ENCODE measurements around the gene TCOF1.

The TCOF1 gene

GRCh38 chr5:150393096-150393645 lies 35.7 kb downstream of the TCOF1 start:
- no peak for DNase-seq

- no peak for DNase-seq
These were observed 36.6 kb downstream of the TCOF1 start for GRCh38 chr5:150394131-150394530.

- DNase-seq = no peak
These were observed 37.6 kb downstream of the TCOF1 start for GRCh38 chr5:150394912-150395687.

DNA sequence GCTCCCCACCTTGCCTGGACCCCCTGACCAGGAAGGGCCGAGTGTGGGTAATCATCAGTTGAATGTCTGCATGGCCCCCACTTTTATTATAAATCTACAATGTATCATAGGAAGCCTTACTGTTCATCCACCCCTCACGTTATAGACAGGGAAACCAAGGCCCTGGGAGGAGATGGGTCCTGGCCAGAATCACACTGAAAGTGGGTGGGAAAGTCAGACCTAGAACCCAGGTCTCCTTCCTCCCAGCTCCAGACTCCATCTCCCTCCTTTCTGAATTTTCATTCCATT lies 38.1 kb downstream of the TCOF1 start:
- no peak for DNase-seq

DNA sequence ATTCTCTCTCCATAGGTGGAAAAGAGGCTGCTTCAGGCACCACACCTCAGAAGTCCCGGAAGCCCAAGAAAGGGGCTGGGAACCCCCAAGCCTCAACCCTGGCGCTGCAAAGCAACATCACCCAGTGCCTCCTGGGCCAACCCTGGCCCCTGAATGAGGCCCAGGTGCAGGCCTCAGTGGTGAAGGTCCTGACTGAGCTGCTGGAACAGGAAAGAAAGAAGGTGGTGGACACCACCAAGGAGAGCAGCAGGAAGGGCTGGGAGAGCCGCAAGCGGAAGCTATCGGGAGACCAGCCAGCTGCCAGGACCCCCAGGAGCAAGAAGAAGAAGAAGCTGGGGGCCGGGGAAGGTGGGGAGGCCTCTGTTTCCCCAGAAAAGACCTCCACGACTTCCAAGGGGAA lies 38.8 kb downstream of the TCOF1 start:
- DNase-seq = no peak

- DNase-seq = no peak
These were observed 39.8 kb downstream of the TCOF1 start for GRCh38 chr5:150397146-150397781.

DNA sequence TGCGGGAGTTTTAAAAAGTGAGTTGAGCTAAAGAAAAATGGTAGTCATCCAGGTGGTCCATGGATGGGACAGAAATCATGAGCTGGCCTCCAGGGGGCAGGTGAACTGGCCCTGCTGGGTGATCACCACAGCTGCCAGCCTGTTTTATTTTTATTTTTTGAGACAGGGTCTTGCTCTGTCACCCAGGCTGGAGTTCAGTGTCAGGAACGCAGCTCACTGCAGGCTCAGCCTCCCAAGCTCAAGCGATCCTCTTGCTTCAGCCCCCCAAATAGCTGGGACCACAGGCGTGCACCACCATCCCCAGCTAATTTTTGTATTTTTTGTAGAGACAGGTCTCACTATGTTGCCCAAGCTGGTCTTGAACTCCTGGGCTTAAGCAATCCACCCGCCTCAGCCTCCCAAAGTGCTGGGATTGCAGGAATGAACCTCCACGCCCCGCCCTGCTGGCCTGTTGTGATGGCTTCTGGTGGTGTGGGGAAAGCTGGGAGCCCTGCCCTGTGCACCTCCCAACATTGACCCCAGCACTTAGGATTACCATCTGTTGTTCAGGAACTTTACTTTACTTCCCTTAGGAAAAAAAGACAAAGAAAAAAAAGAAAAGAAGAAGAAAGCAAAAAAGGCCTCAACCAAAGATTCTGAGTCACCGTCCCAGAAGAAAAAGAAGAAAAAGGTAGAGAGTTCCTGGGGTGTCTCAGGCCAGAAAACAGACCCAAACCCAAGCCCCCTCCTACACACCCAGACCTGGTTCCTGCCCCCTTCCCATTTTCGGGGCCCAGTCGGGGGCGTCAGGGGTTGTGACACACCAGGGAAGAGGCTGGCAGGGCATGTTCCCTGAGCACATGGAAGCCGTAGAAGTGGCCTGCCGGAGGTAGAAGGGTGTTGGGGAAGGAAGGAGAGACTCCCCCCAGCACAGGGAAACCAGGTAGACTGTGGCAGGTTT lies 40.6 kb downstream of the TCOF1 start:
- no peak for DNase-seq

DNA sequence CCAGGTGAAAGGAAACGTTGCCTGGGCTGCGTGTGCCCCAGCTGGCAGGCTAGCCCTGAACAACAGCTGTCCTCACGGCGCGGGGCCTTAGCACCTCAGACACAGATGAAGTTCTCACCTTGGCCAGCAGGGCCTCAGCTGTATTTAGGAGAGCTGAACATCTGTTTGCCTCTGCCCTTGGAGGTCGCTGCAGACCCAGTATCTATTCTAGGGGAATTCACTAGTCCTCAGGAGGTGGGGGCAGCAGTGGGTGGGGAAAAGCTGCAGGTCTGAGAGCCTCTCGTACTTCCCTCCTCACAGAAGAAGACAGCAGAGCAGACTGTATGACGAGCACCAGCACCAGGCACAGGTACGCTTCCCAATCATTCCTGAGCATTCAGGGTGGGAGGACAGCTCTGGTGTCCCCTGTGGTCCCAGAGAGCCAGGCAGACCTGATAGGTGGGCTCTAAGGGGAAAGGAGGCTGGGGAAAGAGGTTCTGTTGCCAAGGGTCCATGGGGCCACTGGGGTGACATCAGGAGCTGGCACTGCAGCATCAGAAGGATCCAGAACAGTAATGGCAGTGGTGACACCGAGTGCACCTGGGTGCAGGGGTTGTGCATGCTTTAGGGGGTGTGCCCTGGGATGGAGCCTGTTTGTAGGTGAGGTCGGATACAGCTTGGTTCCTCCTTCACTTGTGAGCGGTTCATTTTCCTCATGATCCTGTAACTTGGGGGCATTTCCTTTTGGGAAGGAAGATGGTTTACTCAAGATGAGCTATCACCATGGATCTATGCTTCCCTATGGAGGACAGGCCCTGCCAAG lies 41.4 kb downstream of the TCOF1 start:
- DNase-seq = peak; percentile 62

GRCh38 chr5:150399524-150400211 lies 42.2 kb downstream of the TCOF1 start:
- no peak for DNase-seq

- no peak for DNase-seq
These were observed 43.0 kb downstream of the TCOF1 start for GRCh38 chr5:150400316-150401075.

DNA sequence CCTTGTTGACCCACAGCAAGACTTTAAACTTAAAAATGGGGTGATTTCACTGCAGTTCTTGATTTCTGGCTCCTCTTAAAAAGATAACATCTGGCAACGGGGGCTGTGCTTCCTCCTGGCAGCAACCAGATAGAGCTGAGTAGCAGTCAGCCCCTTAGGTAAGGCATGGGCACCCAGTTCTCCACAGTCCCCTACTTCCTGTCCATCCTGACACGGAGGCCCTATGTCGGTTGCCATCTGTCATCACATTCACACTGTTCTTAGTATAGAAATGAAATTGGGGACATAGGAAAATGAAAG lies 43.5 kb downstream of the TCOF1 start:
- peak; percentile 70 for DNase-seq

GRCh38 chr5:150401376-150402228 lies 44.1 kb downstream of the TCOF1 start:
- no peak for DNase-seq

DNA sequence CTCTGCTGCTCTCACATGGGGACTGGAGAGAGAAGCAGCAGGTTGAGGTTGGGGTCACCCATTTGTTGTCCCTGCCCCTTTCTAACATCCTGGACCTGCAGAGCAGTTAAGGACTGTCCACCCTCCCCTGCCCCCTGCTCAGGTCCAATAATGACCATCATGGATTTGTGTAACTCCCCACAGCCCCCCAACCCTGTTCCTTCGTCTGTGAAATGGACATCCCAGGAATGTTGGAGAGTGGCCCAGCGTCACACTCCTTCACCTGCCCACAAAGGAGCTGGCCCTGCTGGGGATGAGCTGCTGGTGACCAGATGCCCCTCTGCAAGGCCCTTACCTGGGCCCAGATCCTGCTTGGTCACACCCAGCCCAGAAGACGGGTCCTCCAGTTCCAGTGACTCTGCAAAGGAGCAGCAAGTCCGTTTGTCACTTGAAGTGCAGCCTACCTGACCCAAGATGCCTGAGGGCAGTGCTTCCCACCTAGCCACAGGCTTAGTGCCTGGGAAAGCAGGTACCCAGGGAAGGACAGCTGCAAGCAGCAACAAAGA lies 44.8 kb downstream of the TCOF1 start:
- DNase-seq = no peak

DNA sequence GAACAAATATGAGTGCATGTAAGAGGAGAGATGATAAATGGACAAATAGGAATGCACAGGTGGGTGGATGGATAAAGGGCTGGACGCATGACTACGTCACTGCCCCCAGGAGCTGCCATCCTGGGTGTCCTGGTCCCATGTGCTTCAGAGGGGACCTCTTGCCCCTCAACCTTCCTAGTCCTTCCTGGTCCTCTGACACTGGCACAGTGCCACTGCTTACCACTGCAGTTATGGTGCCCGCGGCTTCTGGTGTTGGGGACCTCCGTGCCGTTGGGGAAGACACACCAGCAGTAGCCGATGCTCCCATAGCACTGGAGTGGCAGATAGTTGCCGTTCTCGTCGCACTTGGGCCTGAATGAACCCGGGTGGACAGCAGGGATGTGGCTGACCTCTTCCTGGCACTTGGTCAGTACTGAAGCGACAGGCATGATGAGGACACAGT lies 45.4 kb downstream of the TCOF1 start:
- DNase-seq = no peak

GRCh38 chr5:150404121-150404520 lies 46.6 kb downstream of the TCOF1 start:
- DNase-seq = no peak

DNA sequence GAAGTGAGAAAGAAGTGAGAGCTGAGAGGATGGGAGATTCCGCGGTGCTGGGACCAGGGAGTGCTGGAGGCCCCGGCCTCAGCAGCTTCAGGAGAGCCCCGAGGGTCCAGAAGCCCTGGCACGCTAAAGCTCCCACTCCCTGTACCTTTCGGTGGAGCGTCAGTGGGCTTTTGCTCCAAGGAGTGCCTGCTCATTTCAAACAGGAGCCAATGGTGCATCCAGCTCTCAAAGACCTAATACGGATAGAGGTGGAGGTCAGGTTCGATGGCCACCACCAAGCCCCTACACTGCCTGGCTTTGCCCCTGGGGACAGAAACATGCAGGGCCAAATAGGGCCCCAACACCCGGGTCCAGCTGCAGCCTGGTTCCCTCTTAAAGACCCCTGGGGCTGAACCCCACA lies 47.0 kb downstream of the TCOF1 start:
- DNase-seq = no peak

GRCh38 chr5:150404941-150405816 lies 47.7 kb downstream of the TCOF1 start:
- no peak for DNase-seq

DNA sequence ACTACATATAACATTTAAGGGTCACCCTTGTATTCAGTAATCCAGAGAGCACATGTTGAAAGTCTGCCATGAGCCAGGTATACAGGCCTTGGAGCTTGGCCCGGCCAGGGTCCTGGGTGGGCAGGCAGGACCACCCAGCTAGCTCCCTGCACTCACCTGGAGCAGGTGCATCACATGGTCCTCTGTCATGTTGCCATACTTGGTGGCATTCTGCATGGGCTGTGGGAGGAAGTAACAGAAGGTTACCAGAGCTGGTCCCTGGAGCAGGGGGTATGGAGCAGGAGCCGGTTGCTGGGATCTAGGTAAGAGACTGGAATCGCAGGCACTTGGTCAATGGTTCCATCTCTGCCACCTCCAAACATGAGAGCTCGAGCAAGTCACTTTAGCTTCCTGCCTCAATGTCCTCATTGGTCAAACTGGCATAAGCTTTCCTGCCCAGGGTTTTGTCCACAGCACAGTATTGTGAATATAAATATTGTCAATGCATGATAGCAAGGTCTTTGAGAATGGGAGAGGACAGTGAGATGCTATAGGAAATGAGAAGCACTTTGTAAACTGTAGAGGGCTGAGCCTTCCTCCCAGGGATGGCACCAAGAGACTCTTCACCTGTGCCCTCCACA lies 48.7 kb downstream of the TCOF1 start:
- DNase-seq = no peak

DNA sequence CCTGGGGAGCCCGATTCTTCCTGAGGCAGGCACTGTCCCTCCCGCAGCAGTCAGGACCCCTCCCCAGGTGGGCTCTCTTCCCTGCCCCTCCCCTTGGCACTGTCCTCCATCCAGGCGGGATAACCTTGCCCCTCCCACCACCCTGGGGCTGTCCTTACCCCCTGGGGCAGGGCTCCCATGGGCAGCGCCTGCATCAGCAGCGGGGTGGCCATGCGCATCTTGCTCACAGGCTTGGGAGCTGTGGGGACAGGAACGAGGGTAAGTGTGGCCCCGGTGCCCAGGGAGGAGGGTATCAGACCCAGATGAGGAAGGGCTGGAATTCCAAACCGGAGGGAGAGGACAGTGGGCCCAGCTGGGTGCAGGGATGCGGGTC lies 49.2 kb downstream of the TCOF1 start:
- no peak for DNase-seq
